NOMO-1 treated with dmso at 0.1 percent for 144 hours (cell line): ENCODE data around the gene ASH1L.
A peak's percentile ranks its signal among the peaks of the same experiment; 100 is the strongest.
"Not testable (repeated sequence)": the region's sequence is repeated elsewhere in the genome, so short reads cannot be mapped to it uniquely, and the experiment has no call there.

Experiments
- DNase-seq: peaks from one replicate; lab custom pipeline; 2025; ENCODE audit not compliant: unreplicated experiment; lab: John Stamatoyannopoulos, UW

Gene ASH1L

GRCh38 chr1:155313261-155313660 lies 249.3 kb downstream of the ASH1L start:
- DNase-seq, result no peak

- no peak for DNase-seq
Observed at GRCh38 chr1:155309423-155310021, 253.1 kb downstream of the ASH1L start.

DNA sequence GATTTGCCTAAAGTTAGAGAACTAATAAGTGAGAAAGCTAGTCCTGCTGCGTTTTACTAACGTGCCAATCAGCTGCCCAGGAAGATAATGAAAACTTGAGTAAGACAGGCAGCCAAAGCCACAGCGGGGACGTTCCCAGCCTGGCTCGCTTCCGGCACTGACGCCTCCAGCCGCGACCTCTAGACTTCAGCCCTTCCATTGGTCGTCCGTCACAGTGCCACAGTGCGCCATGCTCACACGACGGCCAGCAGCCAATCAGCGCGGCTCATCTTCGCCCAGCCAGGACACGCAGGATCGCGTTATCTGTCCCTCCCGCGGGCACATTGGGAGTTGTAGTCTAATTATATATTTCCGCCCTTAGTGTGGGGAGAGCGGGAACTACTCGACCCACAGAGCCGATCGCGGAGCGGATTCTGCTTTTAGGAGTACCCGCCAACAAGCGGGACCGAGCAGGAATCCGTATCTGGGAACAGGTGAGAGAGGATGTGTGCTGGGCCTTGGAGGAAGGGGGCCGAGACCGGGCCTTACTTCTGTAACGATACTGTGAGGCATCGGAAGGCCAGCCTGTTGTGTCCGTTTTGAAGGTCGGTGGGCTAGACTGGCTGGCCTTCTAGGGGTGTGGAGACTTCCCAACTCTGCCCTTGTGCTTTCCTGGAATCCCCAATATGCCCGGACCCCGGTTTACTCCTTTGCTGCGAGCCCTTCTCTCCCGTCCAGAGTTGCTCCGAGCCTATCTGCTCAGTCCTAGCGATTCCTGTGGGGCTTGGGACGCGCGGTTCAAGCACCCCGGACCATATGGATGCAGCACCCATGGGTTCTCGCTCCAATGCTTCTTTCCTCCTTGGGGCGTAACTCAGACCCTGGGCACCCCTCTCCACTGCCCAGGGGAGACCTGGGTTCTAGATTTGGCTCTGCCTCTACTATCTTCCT lies 253.8 kb downstream of the ASH1L start, which contains the start of gene FDPS:
FDPS (plus strand) TSS at position 374 of the 930 bp plus-strand sequence. CDS start 924 bp downstream, outside the sequence.
- peak; percentile 99 for DNase-seq

GRCh38 chr1:155307247-155307740 lies 255.3 kb downstream of the ASH1L start:
- no peak for DNase-seq

DNA sequence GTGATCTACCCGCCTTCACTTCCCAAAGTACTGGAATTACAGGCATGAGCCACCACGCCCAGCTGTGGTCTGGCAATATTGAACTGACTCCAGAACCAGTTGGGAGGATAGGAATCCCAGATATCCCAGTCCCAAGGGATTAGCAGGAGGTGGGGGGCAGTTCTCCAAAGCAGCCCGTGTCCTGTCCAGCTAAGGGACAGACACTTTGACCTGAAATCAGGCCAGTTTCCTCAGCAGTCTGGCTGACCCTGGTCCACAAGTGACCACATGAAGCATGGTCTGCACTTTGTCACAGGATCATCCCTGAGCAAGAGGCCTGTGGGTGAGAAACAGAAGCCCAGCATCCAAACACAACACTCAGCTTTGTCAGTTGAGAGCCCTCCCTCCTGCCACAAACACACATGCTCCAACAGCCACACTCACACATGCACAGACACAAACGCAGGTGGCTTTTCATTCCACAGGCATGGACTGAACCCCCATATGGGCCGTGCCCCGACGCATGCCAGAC lies 256.7 kb downstream of the ASH1L start:
- no peak for DNase-seq

DNA sequence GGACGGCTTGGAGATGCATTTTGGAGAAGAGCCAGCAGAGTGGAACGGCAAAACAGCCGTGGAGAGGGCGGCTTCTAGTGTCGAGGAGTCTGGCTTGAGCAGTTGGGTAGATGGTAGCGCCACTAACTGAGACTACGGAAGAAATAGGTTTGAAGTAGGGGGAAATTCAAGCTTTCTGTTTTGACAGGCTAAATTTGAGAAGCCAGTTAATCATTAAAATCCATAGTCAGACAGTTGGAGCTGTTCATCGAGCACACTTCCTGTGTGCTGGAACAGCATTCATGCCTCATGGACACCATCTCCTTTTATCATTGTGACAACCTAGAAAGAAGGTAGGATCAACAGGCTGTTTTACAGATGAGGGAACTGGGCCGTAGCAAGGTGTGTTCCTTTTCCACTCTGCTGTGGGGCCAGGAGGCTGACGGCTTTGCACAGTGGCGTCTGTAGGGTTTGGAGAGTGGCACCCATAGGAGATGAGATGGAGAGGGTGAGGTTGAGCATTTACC lies 258.0 kb downstream of the ASH1L start:
- no peak for DNase-seq

DNA sequence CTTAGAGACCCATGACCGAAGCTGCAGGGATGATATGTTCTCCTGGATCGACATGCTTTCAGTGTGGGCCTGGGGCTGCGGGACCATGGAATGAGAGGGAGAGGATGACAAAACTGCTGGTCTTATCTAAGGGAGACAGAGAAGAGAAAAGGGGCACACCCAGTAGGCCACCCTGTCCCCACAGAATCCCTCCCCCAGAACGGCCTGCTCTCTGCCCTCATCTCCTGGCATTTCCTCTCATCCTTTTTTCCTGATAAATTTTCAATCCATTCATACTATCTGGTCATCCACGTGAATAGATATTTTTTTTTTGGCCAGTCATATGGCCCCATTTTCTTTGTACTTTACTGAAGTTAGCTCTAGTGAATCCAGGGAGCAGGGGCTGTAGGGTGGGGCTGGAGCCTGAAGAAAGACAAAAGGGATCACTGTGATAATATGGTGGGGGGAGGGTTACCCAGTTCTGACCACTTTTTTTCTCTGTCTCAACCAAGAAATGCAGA lies 261.2 kb downstream of the ASH1L start, which contains the start of gene PKLR:
PKLR (minus strand) TSS at position 97 of the 500 bp plus-strand sequence; CDS start at position 54, 43 bp downstream.
- no peak for DNase-seq

DNA sequence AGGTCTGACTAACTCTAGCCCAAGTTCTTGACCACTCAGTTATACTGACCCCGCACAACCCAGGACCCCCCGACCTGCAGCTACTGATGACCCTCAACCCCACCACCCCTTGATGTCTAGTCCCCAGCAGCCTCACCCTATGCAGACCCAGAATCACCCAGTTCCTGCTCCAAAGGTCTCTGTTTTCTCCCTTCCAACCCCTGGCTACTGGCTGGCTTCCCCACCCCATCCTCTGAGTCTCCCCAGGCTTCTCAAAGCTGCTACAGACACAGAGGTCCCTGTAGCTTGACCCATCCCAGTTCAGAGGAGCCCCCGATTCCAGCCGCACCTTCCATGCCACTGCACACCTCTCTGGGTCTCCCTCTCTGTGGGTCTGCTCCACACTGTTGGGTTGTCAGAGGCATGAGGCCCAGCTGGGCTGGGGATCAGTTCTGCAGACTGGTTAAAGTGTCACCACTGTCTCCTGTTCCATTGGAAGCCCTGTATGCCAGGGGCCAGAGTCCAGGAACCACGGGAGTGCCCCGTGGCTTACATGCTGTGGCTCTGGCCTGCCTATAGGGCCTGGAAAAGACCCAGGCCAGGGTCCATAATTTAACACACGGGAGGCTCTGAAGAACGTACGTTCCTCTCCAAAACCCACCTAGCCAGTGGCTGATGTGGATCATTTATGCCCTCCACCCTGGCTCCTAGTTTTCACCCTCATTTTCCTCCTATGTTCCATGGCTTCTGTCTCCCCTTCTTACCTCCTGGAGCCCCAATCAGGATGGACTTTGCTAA lies 261.9 kb downstream of the ASH1L start:
- no peak for DNase-seq

- DNase-seq, result no peak
Observed at GRCh38 chr1:155300024-155300423, 262.6 kb downstream of the ASH1L start.

DNA sequence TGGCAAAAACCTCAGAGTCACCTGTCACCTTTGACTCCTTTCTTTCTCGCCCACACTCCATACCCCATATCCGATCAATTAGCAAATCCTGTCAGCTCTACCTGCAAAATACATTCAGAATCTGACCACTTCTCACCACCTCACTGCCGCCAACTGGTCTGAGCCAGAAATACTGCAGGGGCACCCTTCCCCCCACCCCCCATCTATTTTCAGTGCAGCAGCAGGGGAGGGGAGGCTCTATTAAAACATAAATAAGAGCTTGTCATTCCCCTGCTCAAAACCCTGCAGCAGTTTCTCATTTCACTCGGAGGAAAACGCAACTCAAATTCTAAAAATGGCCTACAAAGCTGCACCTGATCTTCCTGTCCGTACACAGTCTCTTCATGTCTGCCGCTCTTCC lies 265.2 kb downstream of the ASH1L start:
- no peak for DNase-seq

GRCh38 chr1:155296661-155297060 lies 265.9 kb downstream of the ASH1L start:
- no peak for DNase-seq

DNA sequence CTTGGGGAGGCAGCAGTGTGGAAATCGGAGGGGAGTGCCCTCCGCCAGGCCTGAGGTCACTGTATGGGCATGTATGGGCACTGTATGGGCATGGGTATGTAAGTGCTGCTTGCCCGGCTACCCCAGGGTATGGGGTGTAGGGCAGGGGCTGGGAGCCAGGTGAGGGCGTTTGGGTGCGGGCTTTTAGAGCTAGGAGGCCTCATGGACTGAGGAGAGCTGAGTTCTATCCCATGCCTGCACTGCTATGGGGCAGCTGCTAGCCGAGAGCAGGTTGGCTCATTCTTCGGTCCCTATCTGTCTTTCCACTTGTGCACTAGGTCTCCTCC lies 266.7 kb downstream of the ASH1L start:
- DNase-seq, result no peak

DNA sequence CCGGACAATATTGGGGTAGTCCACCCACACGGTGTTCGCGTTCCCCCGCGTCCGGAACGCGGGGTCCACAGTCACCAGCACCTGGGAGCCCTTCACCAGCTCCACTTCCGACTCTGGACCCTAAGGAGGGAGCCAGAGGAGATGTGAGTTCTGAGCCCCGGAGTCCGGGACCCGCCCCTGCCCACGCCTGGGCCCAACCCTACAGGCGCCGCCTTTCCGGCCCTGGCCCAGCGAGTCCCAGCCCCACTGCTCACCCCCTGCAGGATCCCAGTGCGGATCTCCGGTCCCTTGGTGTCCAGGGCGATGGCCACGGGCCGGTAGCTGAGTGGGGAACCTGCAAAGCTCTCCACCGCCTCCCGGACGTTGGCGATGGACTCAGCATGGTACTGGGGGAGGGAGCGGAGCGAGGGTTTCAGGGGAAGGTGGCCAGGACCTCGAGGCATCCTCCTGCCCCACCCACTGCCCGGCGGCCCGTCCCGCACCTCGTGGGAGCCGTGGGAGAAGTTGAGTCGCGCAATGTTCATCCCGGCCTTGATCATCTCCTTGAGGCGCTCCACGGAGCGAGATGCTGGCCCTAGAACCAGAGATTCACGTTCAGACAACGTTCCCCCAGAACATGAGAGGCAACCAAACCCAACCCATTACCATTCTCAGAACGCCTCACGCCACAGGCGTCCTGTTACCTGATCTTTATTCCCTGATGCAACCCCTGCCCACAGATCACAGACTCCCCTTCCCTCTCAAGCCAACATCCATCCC lies 267.2 kb downstream of the ASH1L start:
- DNase-seq, result no peak

DNA sequence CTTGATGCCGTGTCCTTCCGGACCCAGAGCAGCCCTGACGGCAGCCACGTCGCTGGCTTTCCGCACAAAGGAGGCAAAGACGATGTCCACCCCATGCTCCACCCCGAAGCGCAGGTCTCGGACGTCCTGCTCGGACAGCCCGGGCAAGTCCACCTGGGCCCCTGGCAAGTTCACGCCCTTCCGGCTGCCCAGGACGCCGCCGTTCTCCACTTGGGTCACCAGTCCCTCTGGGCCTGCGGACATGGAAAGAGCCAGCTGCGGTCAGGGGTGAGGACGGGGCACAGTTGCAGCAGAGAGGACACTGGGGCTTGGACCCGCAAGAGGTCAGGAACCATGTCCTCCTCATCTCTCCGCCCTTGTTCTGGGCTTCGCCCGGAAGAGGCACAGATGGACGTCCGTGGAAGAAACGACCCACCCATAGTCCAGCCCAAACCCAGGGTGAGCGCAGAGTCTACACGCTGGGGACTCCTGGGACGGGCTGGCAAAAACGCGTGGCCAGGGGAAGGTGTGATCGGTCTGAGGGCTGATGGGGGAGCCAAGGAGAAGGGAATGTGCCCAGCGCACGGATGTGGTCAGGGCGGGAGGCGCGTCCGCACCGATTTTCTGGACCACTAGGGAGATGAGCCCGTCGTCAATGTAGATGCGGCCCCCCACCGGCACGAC lies 268.0 kb downstream of the ASH1L start:
- DNase-seq, result no peak

- DNase-seq, result no peak
Observed at GRCh38 chr1:155293086-155293749, 269.4 kb downstream of the ASH1L start.

- DNase-seq, result not testable (repeated sequence)
Observed at GRCh38 chr1:155291006-155291405, 271.6 kb downstream of the ASH1L start.

DNA sequence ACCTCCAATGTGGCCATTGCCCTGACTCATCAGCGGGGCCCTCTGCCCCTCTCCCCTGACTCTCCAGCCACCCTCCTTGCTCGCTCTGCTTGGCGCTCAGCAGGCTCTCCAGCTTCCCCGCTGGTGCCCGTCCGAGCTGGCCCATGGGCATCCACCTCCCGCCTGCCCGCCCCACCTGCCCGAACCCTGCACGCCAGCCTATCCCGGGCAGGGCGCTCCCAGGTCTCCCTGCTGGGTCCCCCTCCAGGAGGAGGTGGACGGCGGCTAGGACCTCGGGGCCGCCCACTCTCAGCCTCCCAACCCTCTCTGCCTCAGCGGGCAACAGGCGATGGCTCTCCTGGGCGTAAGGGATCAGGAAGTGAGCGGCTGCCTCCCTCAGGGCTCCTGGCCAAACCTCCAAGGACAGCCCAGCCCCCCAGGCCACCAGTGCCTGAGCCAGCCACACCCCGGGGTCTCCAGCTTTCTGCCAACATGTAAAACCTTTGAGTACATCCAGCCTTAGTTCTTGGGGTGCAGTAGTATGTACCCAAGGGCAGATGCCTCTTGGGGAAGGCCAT lies 274.5 kb downstream of the ASH1L start:
- DNase-seq, result no peak

DNA sequence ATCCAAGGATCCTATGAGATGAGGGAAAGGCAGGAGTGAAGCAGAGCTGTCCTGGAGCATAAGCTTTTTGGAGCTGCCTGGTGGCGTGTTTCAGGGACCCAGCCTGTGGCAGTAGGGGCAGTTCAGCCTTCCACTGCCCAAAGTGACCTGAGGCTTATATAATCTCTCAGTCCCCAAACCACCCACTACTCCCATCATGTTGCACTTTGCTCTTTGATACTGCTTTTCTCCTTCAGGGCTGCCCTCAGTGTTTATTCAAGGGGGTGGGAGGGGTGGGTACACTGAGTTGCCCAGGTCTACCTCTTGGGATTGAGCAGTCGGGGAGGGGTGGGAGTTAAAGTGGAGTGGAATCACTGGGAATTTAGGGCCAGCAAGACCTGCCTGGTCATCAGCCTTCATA lies 276.1 kb downstream of the ASH1L start:
- DNase-seq, result no peak

DNA sequence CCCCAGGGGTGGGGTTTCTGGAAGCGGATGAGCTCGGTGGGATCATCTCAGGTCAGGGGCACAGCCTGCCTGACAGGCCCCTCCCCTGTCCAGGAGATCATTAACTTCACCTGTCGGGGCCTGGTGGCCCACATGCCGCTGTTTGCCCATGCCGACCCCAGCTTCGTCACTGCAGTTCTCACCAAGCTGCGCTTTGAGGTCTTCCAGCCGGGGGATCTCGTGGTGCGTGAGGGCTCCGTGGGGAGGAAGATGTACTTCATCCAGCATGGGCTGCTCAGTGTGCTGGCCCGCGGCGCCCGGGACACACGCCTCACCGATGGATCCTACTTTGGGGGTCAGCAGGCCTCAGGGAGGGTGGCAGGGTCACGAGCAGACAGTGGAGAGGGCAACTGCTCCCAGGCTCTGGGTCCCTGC lies 277.0 kb downstream of the ASH1L start:
- no peak for DNase-seq
